Heart right ventricle (tissue), 16 donors: ENCODE measurements around the gene TRPV4. TPM values are rescaled to one million over a fixed set of nuclear protein-coding genes. Genes with fewer than 3 reads are reported as not detected.
A peak's percentile ranks its signal among the peaks of the same experiment; 100 is the strongest.

ENCODE experiments used
- ATAC-seq, 8 donors: fragments of 200-7000 bp; cut with Tn5 transposase; one replicate each; pipeline ENCODE4 v1.9.1; 2020; ENCODE audit warnings: mild to moderate bottlenecking in 8 of 8, moderate library complexity in 8 of 8, moderate number of reproducible peaks in 1 of 8
- DNase-seq, 2 donors: peaks; one replicate each; pipeline ENCODE4 v3.0.0-alpha.2; 2020
- H3K27ac ChIP-seq, 10 donors: fragments of 200-600 bp; sonication (generic) in 2 of 10; one replicate each; pipeline versions ENCODE4 v1.5.0 to v1.8.0; 2020 to 2022; ENCODE audit warnings: mild to moderate bottlenecking in 3 of 10
- H3K27me3 ChIP-seq, 7 donors: fragments of 200-600 bp; one replicate each; pipeline ENCODE4 v1.8.0; 2021 to 2022; ENCODE audit warnings: mild to moderate bottlenecking in 2 of 7
- H3K36me3 ChIP-seq, 9 donors: fragments of 200-600 bp; sonication (generic) in 1 of 9; one replicate each; pipeline versions ENCODE4 v1.5.0 to v1.8.0; 2020 to 2022; ENCODE audit warnings: mild to moderate bottlenecking in 2 of 9
- H3K4me1 ChIP-seq, 9 donors: fragments of 200-600 bp; sonication (generic) in 1 of 9; one replicate each; pipeline versions ENCODE4 v1.5.0 to v1.8.0; 2020 to 2022; ENCODE audit warnings: mild to moderate bottlenecking in 4 of 9
- H3K4me3 ChIP-seq, 10 donors: fragments of 200-600 bp; sonication (generic) in 2 of 10; one replicate each; pipeline versions ENCODE4 v1.5.0 to v1.8.0; 2020 to 2022; ENCODE audit warnings: mild to moderate bottlenecking in 7 of 10, moderate library complexity in 2 of 10
- H3K9me3 ChIP-seq, 11 donors: fragments of 200-600 bp in 10 of 11; sonication (generic) in 2 of 11; one replicate each; pipeline versions ENCODE4 v1.5.0 to v1.8.0; 2013 to 2022; ENCODE audit warnings: mild to moderate bottlenecking in 2 of 11, control low read depth in 1 of 11, moderate library complexity in 1 of 11
- CTCF ChIP-seq, 9 donors: fragments of 200-600 bp; sonication (generic) in 2 of 9; IDR thresholded peaks; one replicate each; pipeline versions ENCODE4 v1.5.0 to v1.8.0; 2021 to 2022; ENCODE audit warnings: antibody characterized with exemption in 9 of 9, mild to moderate bottlenecking in 5 of 9, moderate library complexity in 1 of 9
- WGBS, 2 donors: extraction: QIAGEN DNeasy Blood & Tissue Kit; methylation state at CpG; one replicate each; pipeline ENCODE4 v1.1.7; 2013; ENCODE audit warnings: inconsistent platforms in 1 of 2; 5-methylcytosine and 5-hydroxymethylcytosine counted together
- intact Hi-C, 10 donors: fragments of 100-400 bp; cut with DNase I; formaldehyde crosslinking; loops; one replicate each; pipeline versions ENCODE4 v1.11.1 to v1.14.2; 2022
- polyA plus RNA-seq, 2 donors: library from polyadenylated mRNA; stranded (reverse); fragments of 200-250 nt; gene quantifications; one replicate each; pipeline ENCODE4 v1.2.3, GENCODE V29; 2013
- total RNA-seq, 10 donors: library from RNA; stranded (reverse); fragmentation: NEBNext Ultra II Directional in 3 of 10; extraction: Animal tissue kit (Norgen Biotek cat#: 25700) in 3 of 10; gene quantifications; one replicate each; pipeline versions ENCODE4 v1.2.1 to v1.2.4, GENCODE V29; 2021 to 2023
- donor health status: Arrhythmogenic right ventricular cardiomyopathy.
- donor health status: ischemic (EF 13 %, LVEDD 7.1; RV severe dilation, severe dysfunction).
- donor health status: healthy with polysubstance abuse.
- donor health status: DM: no; HTN: yes; CAD: no.
- donor health status: DM: no; HTN: no; CAD: no.
- donor health status: ischemic (EF 25% LVEDD 6.9; RV normal size, moderate dysfunction).
- donor health status: ischemic (EF 25% LVEDD 5.7; RV mildly dilated, moderate dysfunction).
- donor health status: healthy.
- donor health status: DM: yes; HTN: yes; CAD: no.
- donor health status: Ischemic cardiomyopathy.
- donor health status: ischemic (EF 35%, LVEDD 5.7; RV mildly dilated, moderate dysfunction).
- donor health status: nonischemic (EF 11% LVEDD 7.7; RV severe dilation, severe dysfunction).
- donor health status: DM: yes; HTN: yes; CAD: no.
- donor health status: PGD.
- donor health status: ischemic (EF 29% LVEDD 5.4; RV normal size, mild dysfunction).
- donor health status: nonischemic (EF 23%, LVEDD 6.1; RV moderate dilation, normal function).

The TRPV4 gene
- total and polyA plus RNA-seq, 12 donors: 0.07 to 1.0 (median 0.28) TPM; not detected in 2

GRCh38 chr12:109737126-109737525, 96.1 kb downstream of the TRPV4 start:
- WGBS, 2 donors: 10 to 17% methylated on average over 1 of the region's 1 CpG
- ATAC-seq: no peak
- Histone ChIP-seq H3K27me3 (peaks cover 0 to 20% (median 0%) of the 10 kb centered on the region in 7 donors), H3K36me3 (no peaks in the 10 kb centered on the region), H3K4me3 (no peak overlapping the region), H3K4me1 (peaks cover 0 to 36% (median 17%) of the 10 kb centered on the region in 9 donors), H3K9me3 (no peaks in the 10 kb centered on the region), H3K27ac (no peak overlapping the region)
- intact Hi-C loops: loop anchor here in 1 of 10 donors (5.0 kb wide), 1 partner anchor 1410 kb away; no protein-coding TSS in a partner anchor
- TF ChIP-seq CTCF (IDR thresholded peaks at IDR 0.05): no peak
- no peak for DNase-seq

GRCh38 chr12:109736552-109737108, 96.6 kb downstream of the TRPV4 start:
- H3K27ac ChIP-seq: no peak overlapping the region
- no peaks in the 10 kb centered on the region for H3K9me3 ChIP-seq
- no peaks in the 10 kb centered on the region for H3K36me3 ChIP-seq
- peaks cover 0 to 20% (median 0%) of the 10 kb centered on the region in 7 donors for H3K27me3 ChIP-seq
- WGBS, 2 donors: 25 to 35% methylated on average over 12 of the region's 12 CpGs
- ATAC-seq (peak in 7 of 8 donors; percentile 24 to 68 (median 57)), DNase-seq (peak in 1 of 2 donors; percentile 21)
- H3K4me1 ChIP-seq: peaks cover 0 to 36% (median 17%) of the 10 kb centered on the region in 9 donors
- intact Hi-C loops: loop anchor here in 1 of 10 donors (5.0 kb wide), 1 partner anchor 1409 kb away; no protein-coding TSS in a partner anchor
- TF ChIP-seq CTCF (IDR thresholded peaks at IDR 0.05): no peak
- H3K4me3 ChIP-seq: no peak overlapping the region

- Histone ChIP-seq H3K27ac (no peak overlapping the region), H3K4me3 (no peak overlapping the region), H3K9me3 (no peaks in the 10 kb centered on the region), H3K27me3 (peaks cover 0 to 20% (median 0%) of the 10 kb centered on the region in 7 donors), H3K4me1 (peaks cover 0 to 36% (median 17%) of the 10 kb centered on the region in 9 donors), H3K36me3 (no peaks in the 10 kb centered on the region)
- intact Hi-C loops: loop anchor here in 1 of 10 donors (5.0 kb wide), 1 partner anchor 1409 kb away; no protein-coding TSS in a partner anchor
- no peak for TF ChIP-seq CTCF (IDR thresholded peaks at IDR 0.05)
- DNase-seq (peak in 1 of 2 donors; percentile 61), ATAC-seq (peak; percentile 32 to 78 (median 58))
- WGBS, 2 donors: 56 to 61% methylated on average over 9 of the region's 9 CpGs
These were observed 97.2 kb downstream of the TRPV4 start for GRCh38 chr12:109735825-109736551.

- no peak for TF ChIP-seq CTCF (IDR thresholded peaks at IDR 0.05)
- WGBS, 2 donors: 54 to 59% methylated on average over 12 of the region's 12 CpGs
- H3K36me3 ChIP-seq: no peaks in the 10 kb centered on the region
- peaks cover 0 to 20% (median 0%) of the 10 kb centered on the region in 7 donors for H3K27me3 ChIP-seq
- peak in 1 of 2 donors; percentile 1 for DNase-seq
- no peak overlapping the region for H3K4me3 ChIP-seq
- H3K27ac ChIP-seq: no peak overlapping the region
- H3K9me3 ChIP-seq: no peaks in the 10 kb centered on the region
- H3K4me1 ChIP-seq: peaks cover 0 to 30% (median 14%) of the 10 kb centered on the region in 9 donors
- ATAC-seq: peak in 2 of 8 donors; percentile 7 to 38
- intact Hi-C loops: loop anchor here in 1 of 10 donors (5.0 kb wide), 1 partner anchor 1408 kb away; no protein-coding TSS in a partner anchor
These were observed 98.1 kb downstream of the TRPV4 start for GRCh38 chr12:109735051-109735521.
